HepG2 (cell line): ENCODE measurements around the gene NOTCH3. TPM values are rescaled to one million over a fixed set of nuclear protein-coding genes. Genes with fewer than 3 reads are reported as not detected.

ENCODE experiments used
- CENPX ChIP-seq: sonication (generic); formaldehyde crosslinking; IDR thresholded peaks from 2 replicates; pipeline ENCODE4 v1.9.0; 2021; ENCODE audit warnings: mild to moderate bottlenecking, missing genetic modification reagents, moderate library complexity
- ELF1 ChIP-seq: sonication (generic); formaldehyde crosslinking; IDR thresholded peaks from 2 replicates; pipeline ENCODE4 v1.4.0; 2020; ENCODE audit warnings: missing genetic modification reagents
- EP300 ChIP-seq, 3 experiments: sonication (generic) in 1 of 3; formaldehyde crosslinking in 1 of 3; IDR thresholded peaks; 2 replicates each; pipeline versions ENCODE4 v1.5.1 to v1.6.1; 2011 to 2020; ENCODE audit warnings: low read depth in 2 of 3, low read length in 2 of 3, borderline replicate concordance in 1 of 3, improper control_type of control experiment in 1 of 3, mild to moderate bottlenecking in 1 of 3, missing genetic modification reagents in 1 of 3, moderate library complexity in 1 of 3
- FOXP1 ChIP-seq, 2 experiments: fragments of 450-650 bp in 1 of 2; IDR thresholded peaks; 2 replicates each; pipeline ENCODE4 v1.6.1; 2017 to 2018; ENCODE audit warnings: antibody characterized with exemption in 1 of 2
- GTF3A ChIP-seq: sonication (generic); formaldehyde crosslinking; conservative IDR thresholded peaks from 2 replicates; pipeline ENCODE4 v1.4.0; 2020; ENCODE audit warnings: mild to moderate bottlenecking, missing genetic modification reagents
- HBP1 ChIP-seq: IDR thresholded peaks from 2 replicates; pipeline ENCODE4 v1.6.1; 2016; ENCODE audit warnings: low read depth, control low read depth
- MAZ ChIP-seq, 2 experiments: sonication (generic) in 1 of 2; formaldehyde crosslinking in 1 of 2; IDR thresholded peaks; 2 replicates each; pipeline versions ENCODE4 v1.5.0 to v1.6.1; 2012 to 2020; ENCODE audit warnings: low read depth in 2 of 2, mild to moderate bottlenecking in 2 of 2, borderline replicate concordance in 1 of 2, improper control_type of control experiment in 1 of 2, low read length in 1 of 2, missing genetic modification reagents in 1 of 2, moderate library complexity in 1 of 2
- NFAT5 ChIP-seq: sonication (generic); formaldehyde crosslinking; IDR thresholded peaks from 2 replicates; pipeline ENCODE4 v1.4.0; 2020; ENCODE audit warnings: missing genetic modification reagents
- NFIB ChIP-seq: sonication (generic); formaldehyde crosslinking; IDR thresholded peaks from 2 replicates; pipeline ENCODE4 v1.9.0; 2021; ENCODE audit warnings: missing genetic modification reagents, mild to moderate bottlenecking, borderline replicate concordance
- PPARG ChIP-seq: conservative IDR thresholded peaks from 2 replicates; pipeline ENCODE4 v1.6.1; 2016; ENCODE audit warnings: missing biosample characterization, missing genetic modification reagents
- PTBP1 ChIP-seq: fragments of 200-400 bp; formaldehyde crosslinking; IDR thresholded peaks from 2 replicates; pipeline ENCODE4 v1.6.1; 2018; ENCODE audit warnings: low read length, low read depth; ENCODE audit not compliant: poor library complexity, severe bottlenecking
- SMYD3 ChIP-seq: sonication (generic); formaldehyde crosslinking; IDR thresholded peaks from 2 replicates; pipeline ENCODE4 v1.8.1; 2023; ENCODE audit warnings: mild to moderate bottlenecking, missing genetic modification reagents
- STAT5B ChIP-seq: sonication (generic); formaldehyde crosslinking; IDR thresholded peaks from 2 replicates; pipeline ENCODE4 v1.4.0; 2020; ENCODE audit warnings: missing genetic modification reagents
- ZBTB49 ChIP-seq: sonication (generic); formaldehyde crosslinking; IDR thresholded peaks from 2 replicates; pipeline ENCODE4 v1.4.0; 2020; ENCODE audit warnings: missing genetic modification reagents, borderline replicate concordance
- ZNF317 ChIP-seq: sonication (generic); formaldehyde crosslinking; IDR thresholded peaks from 2 replicates; pipeline ENCODE4 v1.5.0; 2020; ENCODE audit warnings: mild to moderate bottlenecking, missing genetic modification reagents
- ZNF326 ChIP-seq: sonication (generic); formaldehyde crosslinking; IDR thresholded peaks from 2 replicates; pipeline ENCODE4 v1.4.0; 2020; ENCODE audit warnings: missing genetic modification reagents, borderline replicate concordance
- ZNF709 ChIP-seq: sonication (generic); formaldehyde crosslinking; IDR thresholded peaks from 2 replicates; pipeline ENCODE4 v1.5.0; 2020; ENCODE audit warnings: mild to moderate bottlenecking, missing genetic modification reagents
- polyA plus RNA-seq, 8 experiments: library from polyadenylated mRNA; depleted of rRNA in 3 of 8; stranded (reverse) in 7 of 8; unstranded in 1 of 8; fragments of >200 nt; fragmentation: Illumina TruSeq in 4 of 8; extraction: Trizol in 4 of 8; gene quantifications; 2 replicates each; pipeline versions ENCODE4 v1.2.1 to v1.2.3, GENCODE V29; 2011 to 2016; ENCODE audit warnings: low read depth in 4 of 8, missing spikeins in 1 of 8, mixed read lengths in 1 of 8; ENCODE audit not compliant: insufficient read depth in 1 of 8
- total RNA-seq, 5 experiments: library from RNA; depleted of rRNA; stranded (reverse); fragments of >200 nt; fragmentation: Illumina TruSeq; extraction: Trizol; gene quantifications; 2 replicates each; pipeline ENCODE4 v1.2.3, GENCODE V29; 2016; ENCODE audit warnings: low read depth in 1 of 5

The NOTCH3 gene
- total and polyA plus RNA-seq, 2 of the 13 experiments (the other 11 are each of a cell fraction or from before 2014, with no cell fraction given) = 0.09 to 0.28 TPM

GRCh38 chr19:15180451-15181390 is 20.1 kb downstream of the NOTCH3 start (continued):
- TF ChIP-seq NFAT5 (CRISPR knock-in tag) (no peak), STAT5B (no peak), MAZ (IDR thresholded peaks at IDR 0.05; ENCODE audit: borderline replicate concordance, low read depth, low read length) (no peak), MAZ (CRISPR knock-in tag; IDR thresholded peaks at IDR 0.05; ENCODE audit: low read depth) (peak; percentile 74; the same call in 1 of the 2 replicates), GTF3A (CRISPR knock-in tag) (no peak), ZNF326 (CRISPR knock-in tag) (no peak), NFIB (CRISPR knock-in tag) (no peak), FOXP1 (IDR thresholded peaks at IDR 0.05) (no peak), FOXP1 (CRISPR knock-in tag; IDR thresholded peaks at IDR 0.05) (no peak), PTBP1 (no peak), SMYD3 (no peak), EP300 (IDR thresholded peaks at IDR 0.05; ENCODE audit: low read depth in 2 of 2, low read length in 2 of 2) (no peak), EP300 (CRISPR knock-in tag; IDR thresholded peaks at IDR 0.05; ENCODE audit: borderline replicate concordance) (no peak), ELF1 (CRISPR knock-in tag) (peak; percentile 51; the same call in 1 of the 2 replicates), ZNF317 (no peak), CENPX (CRISPR knock-in tag) (no peak), ZBTB49 (CRISPR knock-in tag) (no peak), HBP1 (CRISPR knock-in tag) (no peak), PPARG (CRISPR knock-in tag) (no peak), ZNF709 (CRISPR knock-in tag) (no peak)
